Right kidney (tissue), 1 donor: ENCODE data around the gene ITGB1.

Experiments used
- DNase-seq: peaks from one replicate; pipeline ENCODE4 v3.0.0-alpha.2; 2016

ITGB1 gene

DNA sequence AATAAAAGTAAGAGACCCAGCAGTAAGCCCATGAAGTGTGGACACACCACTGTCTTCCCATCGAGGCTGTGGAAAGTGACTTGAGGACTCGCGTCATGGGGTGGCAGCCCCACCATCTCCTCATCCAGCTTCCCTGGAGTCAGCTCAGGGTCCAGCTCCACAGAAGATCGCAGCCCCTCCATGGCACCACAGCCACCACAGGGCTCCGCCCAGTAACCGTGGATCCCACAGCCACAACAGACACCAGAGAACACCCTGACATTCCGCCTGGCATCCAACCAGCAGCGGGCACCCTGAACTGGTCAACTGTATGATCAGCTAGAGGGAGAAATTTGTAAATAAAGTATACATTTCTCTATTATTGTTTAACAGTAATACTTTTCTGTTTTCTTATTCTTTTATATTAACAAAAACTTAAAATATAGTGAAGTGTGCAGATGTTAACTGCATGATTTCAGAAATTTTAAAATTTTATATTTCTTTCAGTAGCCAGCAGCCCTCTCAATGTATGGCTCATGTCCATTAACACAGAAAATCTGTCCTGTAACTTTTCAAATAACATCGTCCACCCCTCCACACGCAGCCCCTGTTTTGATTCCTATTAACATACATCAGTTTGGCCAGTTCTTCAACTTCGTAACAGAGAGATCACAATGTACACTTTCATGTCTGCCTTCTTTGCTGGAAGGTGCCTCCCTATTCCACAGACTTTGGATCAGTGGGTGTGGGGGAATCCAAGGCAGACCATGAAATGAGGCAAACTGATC lies 69.7 kb downstream of the ITGB1 start:
- DNase-seq: no peak

DNA sequence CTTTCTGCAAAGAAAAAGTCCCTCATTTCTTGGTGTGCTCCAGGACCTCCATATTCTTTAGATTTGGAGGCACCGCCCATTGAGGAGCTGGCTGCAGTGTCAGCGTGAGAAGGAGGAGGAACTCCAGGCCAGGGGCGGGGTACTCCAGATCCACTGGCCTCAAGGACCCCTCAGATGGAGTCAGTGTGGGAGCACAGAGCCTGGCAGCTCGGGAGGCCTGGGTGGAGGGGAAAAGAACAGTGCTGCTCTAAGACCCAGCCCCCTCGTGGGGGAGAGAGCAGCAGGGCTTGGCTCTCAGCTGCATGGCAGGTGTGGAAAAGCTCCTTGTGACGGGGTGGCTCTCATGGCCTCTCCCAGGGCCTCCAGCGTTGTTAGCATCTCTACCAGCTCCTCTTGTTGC lies 70.5 kb downstream of the ITGB1 start:
- DNase-seq: no peak

DNA sequence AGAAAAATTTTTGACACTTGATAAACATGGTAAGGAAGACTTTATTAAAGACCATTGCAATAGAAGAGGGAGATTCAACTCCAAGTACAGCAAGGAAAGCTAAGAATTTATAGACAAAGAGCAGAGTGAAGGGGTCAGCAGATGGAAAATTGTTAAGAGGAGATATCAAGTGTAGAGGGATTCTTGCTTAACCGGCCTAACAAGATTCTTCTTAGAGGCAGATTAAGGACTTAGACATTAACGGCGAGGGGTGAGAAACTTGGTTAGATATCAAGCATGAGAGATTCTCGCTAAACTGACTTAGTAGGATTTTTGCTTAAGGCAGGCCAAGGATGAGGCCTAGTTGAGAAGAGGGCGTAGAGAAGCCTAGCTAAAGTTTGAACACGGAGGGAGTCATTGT lies 76.0 kb downstream of the ITGB1 start:
- no peak for DNase-seq

DNA sequence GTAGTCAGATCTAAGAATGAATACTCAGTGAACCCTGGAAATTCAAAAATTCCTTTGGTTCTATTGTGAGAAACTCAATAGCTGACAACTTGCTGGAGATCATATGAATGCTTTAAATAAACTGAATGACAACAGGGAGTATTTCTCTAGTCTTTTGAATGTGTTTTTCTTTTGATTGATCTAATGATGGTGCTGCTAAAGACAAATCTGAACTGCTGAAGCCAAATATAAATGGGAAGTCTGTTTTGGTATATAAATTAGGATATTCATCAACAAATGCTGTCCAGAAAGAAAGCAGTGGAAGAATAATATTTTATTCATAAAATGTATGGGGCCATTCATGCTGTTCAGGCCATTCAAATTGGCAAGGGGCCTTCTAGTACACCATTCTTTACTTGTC lies 79.4 kb downstream of the ITGB1 start:
- DNase-seq: no peak

DNA sequence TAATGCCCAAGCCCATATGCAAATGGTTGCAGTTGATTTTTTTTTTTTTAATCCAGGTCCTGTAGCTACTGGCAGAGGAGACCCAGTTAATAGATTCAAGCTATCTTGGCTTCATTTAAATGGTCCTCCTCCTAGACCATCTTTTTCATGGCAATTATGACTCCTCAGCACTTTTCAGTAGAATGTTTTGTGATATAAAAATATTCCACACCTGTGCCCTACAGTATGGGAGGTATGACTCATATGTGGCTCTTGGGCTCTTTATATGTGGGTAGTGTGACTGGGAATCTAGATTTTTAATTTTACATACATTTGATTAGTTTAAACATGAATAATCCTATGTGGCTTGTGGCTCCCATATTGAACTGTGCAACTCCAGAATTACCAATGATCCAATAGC lies 80.1 kb downstream of the ITGB1 start:
- no peak for DNase-seq

DNA sequence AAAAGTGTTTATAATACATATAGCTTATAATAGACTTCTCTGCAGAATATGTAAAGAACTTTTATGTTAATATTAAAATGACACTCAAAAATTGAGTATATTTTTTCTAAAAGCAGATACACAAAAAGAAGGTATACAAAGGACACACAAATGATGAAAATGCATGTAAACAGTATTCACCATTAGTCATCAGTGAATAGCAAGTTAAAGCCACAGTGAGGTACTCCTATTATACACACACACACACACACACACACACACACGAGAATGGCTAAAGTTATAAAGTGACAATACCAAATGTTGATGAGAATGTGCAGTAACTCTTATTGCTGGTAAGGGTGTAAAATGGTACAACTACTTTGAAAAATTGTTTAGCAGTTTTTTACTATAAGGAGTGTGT lies 92.9 kb downstream of the ITGB1 start:
- DNase-seq: no peak

DNA sequence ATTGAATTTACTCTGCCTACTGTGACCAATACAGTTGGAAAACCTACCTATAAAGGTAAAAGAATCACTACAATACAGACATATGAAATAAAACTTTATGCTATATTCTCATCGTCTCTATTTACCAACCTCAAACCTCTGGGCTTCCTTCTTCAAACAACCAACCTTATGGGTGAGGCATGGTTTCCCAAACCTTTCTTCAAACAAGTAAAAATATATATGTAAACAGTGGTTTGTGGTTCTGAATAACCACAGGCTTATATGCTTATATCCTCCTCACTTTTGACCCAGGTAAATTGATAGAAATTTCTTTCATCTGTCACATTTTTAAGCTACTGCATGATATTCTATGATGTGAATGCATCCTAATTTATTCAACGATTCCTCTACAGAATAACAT lies 103.6 kb downstream of the ITGB1 start:
- no peak for DNase-seq

DNA sequence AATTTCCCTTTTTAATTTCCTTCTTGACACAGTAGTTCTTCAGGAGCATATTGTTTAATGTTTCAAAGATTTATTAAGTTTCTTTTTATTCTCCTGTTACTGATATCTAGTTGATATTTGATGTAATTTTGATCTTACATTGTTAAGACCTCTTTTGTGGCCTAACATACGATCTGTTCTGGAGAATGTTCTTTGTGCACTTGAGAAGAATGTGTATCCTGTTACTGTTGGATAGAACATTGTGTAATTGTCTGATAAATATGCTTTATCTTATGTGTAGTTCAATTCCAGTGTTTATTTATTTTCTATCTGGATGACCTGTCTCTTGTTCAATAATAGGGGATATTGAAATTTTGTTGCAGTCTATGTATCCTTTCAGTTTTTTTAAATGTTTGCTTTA lies 106.7 kb downstream of the ITGB1 start:
- DNase-seq: no peak
